Measurements from ENCODE around the gene TBL1X.

- TF ChIP-seq TAF1 (IDR thresholded peaks at IDR 0.05; ENCODE audit: borderline replicate concordance, insufficient read depth, low read length) (no peak), POLR2AphosphoS5 (IDR thresholded peaks at IDR 0.05; ENCODE audit: low read depth, low read length) (no peak), SIN3A (IDR thresholded peaks at IDR 0.05; ENCODE audit: borderline replicate concordance, insufficient read depth, low read length) (no peak), REST (IDR thresholded peaks at IDR 0.05; ENCODE audit: insufficient read depth in 1 of 2, low read depth in 2 of 2, low read length in 2 of 2) (no peak), FOXP2 (optimal IDR thresholded peaks at IDR 0.05; ENCODE audit: borderline replicate concordance, extremely low read depth, extremely low read length, insufficient read depth) (no peak)
These were observed 46.6 kb upstream of the TBL1X start for GRCh38 chrX:9418262-9418661.
